H1 (cell line): ENCODE data around the gene KLHDC1. TPM values are rescaled to one million over a fixed set of nuclear protein-coding genes. Genes with fewer than 3 reads are reported as not detected.
"Not testable (repeated sequence)": the region's sequence is repeated elsewhere in the genome, so short reads cannot be mapped to it uniquely, and the experiment has no call there.

Experiments
- CTCF ChIA-PET: fragments of 300-600 bp; sonication (Branson Sonifier 250); formaldehyde crosslinking; loops from one replicate; lab custom pipeline; 2021; ENCODE audit not compliant: partially characterized antibody; lab: Charles Lee
- POLR2A ChIA-PET: fragments of 300-600 bp; sonication (Branson Sonifier 250); formaldehyde crosslinking; loops from one replicate; lab custom pipeline; 2021; ENCODE audit warnings: inconsistent platforms; ENCODE audit not compliant: partially characterized antibody; lab: Charles Lee
- DNase-seq, 2 experiments: peaks; one replicate each; pipeline versions ENCODE4 v3.0.0 to v3.0.0-alpha.2; 2010 to 2022; ENCODE audit warnings: low spot score in 2 of 2, low read depth in 1 of 2, mixed read lengths in 1 of 2
- FAIRE-seq: peaks from 2 replicates; lab custom pipeline; 2011; peaks lifted over from hg19 to GRCh38; lab: Jason Lieb, UNC
- H2AFZ ChIP-seq: 2 replicates; pipeline ENCODE4 v1.8.1; 2012; ENCODE audit warnings: low read length, inconsistent platforms
- H2AK5ac ChIP-seq: 2 replicates; pipeline ENCODE4 v1.6.1; 2013; ENCODE audit warnings: low read depth, low read length
- H2BK120ac ChIP-seq: replicated peaks from 2 replicates; pipeline ENCODE3; 2013; ENCODE audit warnings: low read depth, low read length, inconsistent platforms
- H2BK12ac ChIP-seq: 2 replicates; pipeline ENCODE4 v1.6.1; 2013; ENCODE audit warnings: low read depth, low read length
- H2BK15ac ChIP-seq: 2 replicates; pipeline ENCODE4 v1.6.1; 2013; ENCODE audit warnings: low read length
- H2BK20ac ChIP-seq: 2 replicates; pipeline ENCODE4 v1.6.1; 2013; ENCODE audit warnings: low read length
- H2BK5ac ChIP-seq: 2 replicates; pipeline ENCODE4 v1.6.1; 2013; ENCODE audit warnings: low read depth, low read length
- H3K14ac ChIP-seq: 2 replicates; pipeline ENCODE4 v1.6.1; 2013; ENCODE audit warnings: inconsistent platforms; ENCODE audit not compliant: insufficient read length
- H3K18ac ChIP-seq: 2 replicates; pipeline ENCODE4 v1.6.1; 2013; ENCODE audit warnings: low read length; ENCODE audit errors: extremely low read depth
- H3K23ac ChIP-seq: 2 replicates; pipeline ENCODE4 v1.6.1; 2013; ENCODE audit warnings: inconsistent platforms; ENCODE audit not compliant: insufficient read length
- H3K23me2 ChIP-seq: 2 replicates; pipeline ENCODE4 v1.6.1; 2013; ENCODE audit warnings: low read depth, low read length
- H3K27ac ChIP-seq: 2 replicates; pipeline ENCODE4 v1.6.1; 2011; ENCODE audit warnings: low read depth, low read length, inconsistent platforms
- H3K27me3 ChIP-seq, 4 experiments: replicated peaks in 1 of 4; 1 replicate in 1 of 4; 2 replicates in 3 of 4; pipeline versions ENCODE4 v1.6.1 to v1.8.1; 2011 to 2013; ENCODE audit warnings: low read length in 3 of 4, mild to moderate bottlenecking in 3 of 4, inconsistent platforms in 2 of 4, mixed read lengths in 2 of 4, moderate library complexity in 1 of 4; ENCODE audit not compliant: control insufficient read depth in 3 of 4, insufficient read depth in 3 of 4; ENCODE audit errors: extremely low read depth in 1 of 4
- H3K36me3 ChIP-seq, 4 experiments: 2 replicates each; pipeline versions ENCODE4 v1.6.1 to v1.8.1; 2011 to 2013; ENCODE audit warnings: mild to moderate bottlenecking in 4 of 4, low read length in 3 of 4, moderate library complexity in 2 of 4, control low read depth in 1 of 4, inconsistent platforms in 1 of 4; ENCODE audit not compliant: insufficient read depth in 4 of 4, control insufficient read depth in 2 of 4
- H3K4ac ChIP-seq: replicated peaks from 2 replicates; pipeline ENCODE3; 2013; ENCODE audit warnings: low read length, low read depth, mixed read lengths, inconsistent platforms; ENCODE audit not compliant: insufficient read length
- H3K4me1 ChIP-seq, 4 experiments: replicated peaks in 1 of 4; 1 replicate in 1 of 4; 2 replicates in 3 of 4; pipeline versions ENCODE4 v1.6.1 to v1.8.1; 2011 to 2013; ENCODE audit warnings: low read length in 3 of 4, inconsistent platforms in 2 of 4, mixed read lengths in 1 of 4; ENCODE audit not compliant: insufficient read depth in 4 of 4, control insufficient read depth in 3 of 4
- H3K4me2 ChIP-seq, 2 experiments: 2 replicates each; pipeline versions ENCODE4 v1.6.1 to v1.8.1; 2011 to 2013; ENCODE audit warnings: low read depth in 2 of 2, low read length in 2 of 2, control low read depth in 1 of 2, inconsistent platforms in 1 of 2, mild to moderate bottlenecking in 1 of 2; ENCODE audit not compliant: insufficient read depth in 1 of 2
- H3K4me3 ChIP-seq, 4 experiments: fragments of 200-600, 300-600 bp in 1 of 4; sonication (generic), shearing (Covaris generic), sonication (Bioruptor Twin) in 1 of 4; 2 replicates each; pipeline versions ENCODE4 v1.5.1 to v1.8.1; 2011 to 2016; ENCODE audit warnings: low read length in 4 of 4, low read depth in 3 of 4, control low read depth in 2 of 4, inconsistent platforms in 2 of 4, mild to moderate bottlenecking in 2 of 4, mixed read lengths in 1 of 4, moderate library complexity in 1 of 4; ENCODE audit not compliant: insufficient read depth in 2 of 4; ENCODE audit errors: extremely low read depth in 1 of 4
- H3K56ac ChIP-seq: replicated peaks from 2 replicates; pipeline ENCODE3; 2013; ENCODE audit warnings: low read depth, mild to moderate bottlenecking, mixed read lengths, low read length, inconsistent platforms; ENCODE audit not compliant: insufficient read length
- H3K79me1 ChIP-seq: 2 replicates; pipeline ENCODE4 v1.6.1; 2013; ENCODE audit warnings: low read depth, low read length, control low read depth
- H3K79me2 ChIP-seq, 2 experiments: 2 replicates each; pipeline versions ENCODE4 v1.6.1 to v1.8.1; 2012 to 2013; ENCODE audit warnings: low read length in 2 of 2, mild to moderate bottlenecking in 2 of 2, inconsistent platforms in 1 of 2; ENCODE audit not compliant: insufficient read depth in 2 of 2, control insufficient read depth in 1 of 2
- H3K9ac ChIP-seq, 4 experiments: replicated peaks in 1 of 4; 1 replicate in 1 of 4; 2 replicates in 3 of 4; pipeline versions ENCODE4 v1.6.1 to v1.8.1; 2011 to 2013; ENCODE audit warnings: low read depth in 3 of 4, low read length in 3 of 4, control low read depth in 2 of 4, mild to moderate bottlenecking in 2 of 4, moderate library complexity in 2 of 4, inconsistent platforms in 1 of 4; ENCODE audit errors: extremely low read depth in 1 of 4
- H3K9me3 ChIP-seq, 2 experiments: 2 replicates each; pipeline versions ENCODE4 v1.6.1 to v1.8.1; 2012 to 2013; ENCODE audit warnings: mild to moderate bottlenecking in 2 of 2, moderate library complexity in 2 of 2, control low read depth in 1 of 2, inconsistent platforms in 1 of 2, low read depth in 1 of 2, low read length in 1 of 2, mixed read lengths in 1 of 2; ENCODE audit not compliant: insufficient read depth in 2 of 2
- H4K20me1 ChIP-seq, 2 experiments: replicated peaks in 1 of 2; 2 replicates each; pipeline versions ENCODE3 to v1.8.1; 2011 to 2013; ENCODE audit warnings: inconsistent platforms in 2 of 2, low read length in 2 of 2, mild to moderate bottlenecking in 1 of 2; ENCODE audit not compliant: insufficient read depth in 2 of 2, control insufficient read depth in 1 of 2
- H4K5ac ChIP-seq: 2 replicates; pipeline ENCODE4 v1.6.1; 2013; ENCODE audit warnings: low read length, low read depth, mixed read lengths, inconsistent platforms; ENCODE audit not compliant: insufficient read length
- H4K8ac ChIP-seq: 2 replicates; pipeline ENCODE4 v1.8.0; 2013; ENCODE audit warnings: mild to moderate bottlenecking, moderate library complexity, low read length, inconsistent platforms; ENCODE audit not compliant: insufficient read depth; ENCODE audit errors: extremely low read depth
- H4K91ac ChIP-seq: replicated peaks from 2 replicates; pipeline ENCODE3; 2013; ENCODE audit warnings: low read length, mixed read lengths, inconsistent platforms; ENCODE audit not compliant: insufficient read length
- WGBS, 2 experiments: shearing (Covaris generic) in 1 of 2; methylation state at CpG; one replicate each; pipeline versions ENCODE4 v1.1.6 to v1.1.7; 2013 to 2015; ENCODE audit warnings: low lambda C conversion rate in 2 of 2, mixed read lengths in 2 of 2, inconsistent platforms in 1 of 2, low coverage in 1 of 2, missing lambda C conversion rate in 1 of 2; ENCODE audit not compliant: insufficient replicate concordance in 2 of 2, insufficient coverage in 1 of 2, insufficient read length in 1 of 2; ENCODE audit errors: extremely low coverage in 1 of 2, missing lambda C conversion rate in 1 of 2; 5-methylcytosine and 5-hydroxymethylcytosine counted together
- polyA plus RNA-seq, 7 experiments: library from polyadenylated mRNA; depleted of rRNA in 3 of 7; stranded (reverse) in 5 of 7; unstranded in 2 of 7; fragments of >200 nt in 5 of 7; fragments of 200-250 nt in 2 of 7; gene quantifications; 1 replicate in 5 of 7; 2 replicates in 1 of 7; 4 replicates in 1 of 7; pipeline versions ENCODE4 v1.2.1 to v1.2.3, GENCODE V29; 2011 to 2013; ENCODE audit warnings: missing spikeins in 2 of 7, mixed read lengths in 2 of 7
- total RNA-seq: library from RNA; stranded (reverse); fragmentation: NEBNext Ultra II Directional; extraction: Animal tissue kit (Norgen Biotek cat#: 25700); gene quantifications from 2 replicates; pipeline ENCODE4 v1.2.1, GENCODE V29; 2021

The KLHDC1 gene
- total and polyA plus RNA-seq, 2 of the 8 experiments (the other 6 are each of a cell fraction or from before 2014, with no cell fraction given), result 0.08 TPM; not detected in 1

- 81% methylated on average over 4 of the region's 4 CpGs; no CpG with 5 or more reads in 1 of the 2 experiments for WGBS, 2 experiments
- DNase-seq, FAIRE-seq: not testable (repeated sequence)
Observed at GRCh38 chr14:49735669-49736068, 42.7 kb downstream of the KLHDC1 start.

More at GRCh38 chr14:49735669-49736068, 42.7 kb downstream of the KLHDC1 start:
- H3K14ac ChIP-seq, H3K23me2 ChIP-seq, H3K4me1 ChIP-seq, H3K18ac ChIP-seq, H2AK5ac ChIP-seq, H3K79me2 ChIP-seq, H2AFZ ChIP-seq, H3K4ac ChIP-seq, H3K9me3 ChIP-seq, H3K27me3 ChIP-seq, H2BK120ac ChIP-seq, H3K56ac ChIP-seq, H3K9ac ChIP-seq, H4K20me1 ChIP-seq, H3K27ac ChIP-seq, H3K4me2 ChIP-seq, H4K5ac ChIP-seq, H2BK15ac ChIP-seq, H3K79me1 ChIP-seq, H3K36me3 ChIP-seq, H4K8ac ChIP-seq, H2BK12ac ChIP-seq, H2BK20ac ChIP-seq, H4K91ac ChIP-seq, H3K4me3 ChIP-seq, H3K23ac ChIP-seq, POLR2A ChIA-PET, H2BK5ac ChIP-seq: not testable (repeated sequence)
- CTCF ChIA-PET, result interaction anchor here (1.0 kb wide), 1 partner anchor 15 kb away, joined by 3 read pairs; no protein-coding TSS in a partner anchor
